HepG2 (cell line): ENCODE results near the gene LSM14B. TPM values are rescaled to one million over a fixed set of nuclear protein-coding genes. Genes with fewer than 3 reads are reported as not detected.

Source experiments
- AKAP8 ChIP-seq: sonication (generic); formaldehyde crosslinking; IDR thresholded peaks from 2 replicates; pipeline ENCODE4 v1.5.1; 2020; ENCODE audit warnings: mild to moderate bottlenecking, missing genetic modification reagents
- HCFC1 ChIP-seq: fragments of 150-350 bp; IDR thresholded peaks from 2 replicates; pipeline ENCODE4 v1.6.1; 2014; ENCODE audit warnings: low read depth, low read length
- HMG20A ChIP-seq: IDR thresholded peaks from 2 replicates; pipeline ENCODE4 v1.6.1; 2016; ENCODE audit warnings: borderline replicate concordance
- HOXA3 ChIP-seq: sonication (generic); formaldehyde crosslinking; IDR thresholded peaks from 2 replicates; pipeline ENCODE4 v1.5.0; 2020; ENCODE audit warnings: missing genetic modification reagents
- KDM5B ChIP-seq: sonication (generic); formaldehyde crosslinking; IDR thresholded peaks from 2 replicates; pipeline ENCODE4 v1.4.0; 2020; ENCODE audit warnings: missing genetic modification reagents, mild to moderate bottlenecking, borderline replicate concordance
- MBNL3 ChIP-seq: fragments of 250-450 bp; sonication (Bioruptor Pico); conservative IDR thresholded peaks from 2 replicates; pipeline ENCODE4 v1.8.0; 2022; ENCODE audit warnings: mild to moderate bottlenecking, inconsistent platforms
- PCBP2 ChIP-seq: fragments of 200-400 bp; formaldehyde crosslinking; optimal IDR thresholded peaks from 2 replicates; pipeline ENCODE3; 2018; ENCODE audit warnings: low read length, low read depth; ENCODE audit not compliant: poor library complexity, severe bottlenecking
- RXRB ChIP-seq: IDR thresholded peaks from 2 replicates; pipeline ENCODE4 v1.6.1; 2016; ENCODE audit warnings: borderline replicate concordance, missing genetic modification reagents, missing compliant biosample characterization
- SPEN ChIP-seq: sonication (generic); formaldehyde crosslinking; IDR thresholded peaks from 2 replicates; pipeline ENCODE4 v1.5.1; 2020; ENCODE audit warnings: low read depth, mild to moderate bottlenecking, missing genetic modification reagents
- ZBTB46 ChIP-seq: sonication (generic); formaldehyde crosslinking; IDR thresholded peaks from 2 replicates; pipeline ENCODE4 v1.4.0; 2020; ENCODE audit warnings: mild to moderate bottlenecking, missing genetic modification reagents, borderline replicate concordance
- ZFP91 ChIP-seq: sonication (generic); formaldehyde crosslinking; IDR thresholded peaks from 2 replicates; pipeline ENCODE4 v1.9.0; 2022; ENCODE audit warnings: missing genetic modification reagents, mild to moderate bottlenecking, borderline replicate concordance
- ZNF143 ChIP-seq: sonication (generic); formaldehyde crosslinking; IDR thresholded peaks from 2 replicates; pipeline ENCODE4 v1.4.0; 2020; ENCODE audit warnings: missing genetic modification reagents
- ZNF274 ChIP-seq: sonication (generic); formaldehyde crosslinking; IDR thresholded peaks from 2 replicates; pipeline ENCODE4 v1.5.1; 2020; ENCODE audit warnings: mild to moderate bottlenecking, missing genetic modification reagents
- ZNF615 ChIP-seq: sonication (generic); formaldehyde crosslinking; IDR thresholded peaks from 2 replicates; pipeline ENCODE4 v1.5.0; 2020; ENCODE audit warnings: mild to moderate bottlenecking, missing genetic modification reagents, borderline replicate concordance
- ZNF878 ChIP-seq: sonication (generic); formaldehyde crosslinking; IDR thresholded peaks from 2 replicates; pipeline ENCODE4 v1.8.1; 2023; ENCODE audit warnings: mild to moderate bottlenecking, missing genetic modification reagents, moderate library complexity
- ZZZ3 ChIP-seq: sonication (generic); formaldehyde crosslinking; IDR thresholded peaks from 2 replicates; pipeline ENCODE4 v1.4.0; 2020; ENCODE audit warnings: missing genetic modification reagents, mild to moderate bottlenecking, borderline replicate concordance
- polyA plus RNA-seq, 8 experiments: library from polyadenylated mRNA; depleted of rRNA in 3 of 8; stranded (reverse) in 7 of 8; unstranded in 1 of 8; fragments of >200 nt; fragmentation: Illumina TruSeq in 4 of 8; extraction: Trizol in 4 of 8; gene quantifications; 2 replicates each; pipeline versions ENCODE4 v1.2.1 to v1.2.3, GENCODE V29; 2011 to 2016; ENCODE audit warnings: low read depth in 4 of 8, missing spikeins in 1 of 8, mixed read lengths in 1 of 8; ENCODE audit not compliant: insufficient read depth in 1 of 8
- total RNA-seq, 5 experiments: library from RNA; depleted of rRNA; stranded (reverse); fragments of >200 nt; fragmentation: Illumina TruSeq; extraction: Trizol; gene quantifications; 2 replicates each; pipeline ENCODE4 v1.2.3, GENCODE V29; 2016; ENCODE audit warnings: low read depth in 1 of 5
- TF ChIP-seq, protein P1 (sequence below): sonication (generic); formaldehyde crosslinking; IDR thresholded peaks from 2 replicates; pipeline ENCODE4 v1.8.0; 2022; ENCODE audit warnings: mild to moderate bottlenecking, missing genetic modification reagents, borderline replicate concordance
- TF ChIP-seq, protein P2 (sequence below): IDR thresholded peaks from 2 replicates; pipeline ENCODE4 v1.6.1; 2018; ENCODE audit warnings: missing genetic modification reagents
- TF ChIP-seq, protein P3 (sequence below): sonication (generic); formaldehyde crosslinking; IDR thresholded peaks from 2 replicates; pipeline ENCODE4 v1.5.1; 2020; ENCODE audit warnings: missing genetic modification reagents, mild to moderate bottlenecking, borderline replicate concordance

The LSM14B gene
- total and polyA plus RNA-seq, 2 of the 13 experiments (the other 11 are each of a cell fraction or from before 2014, with no cell fraction given) = 43.3 to 79.2 TPM

DNA sequence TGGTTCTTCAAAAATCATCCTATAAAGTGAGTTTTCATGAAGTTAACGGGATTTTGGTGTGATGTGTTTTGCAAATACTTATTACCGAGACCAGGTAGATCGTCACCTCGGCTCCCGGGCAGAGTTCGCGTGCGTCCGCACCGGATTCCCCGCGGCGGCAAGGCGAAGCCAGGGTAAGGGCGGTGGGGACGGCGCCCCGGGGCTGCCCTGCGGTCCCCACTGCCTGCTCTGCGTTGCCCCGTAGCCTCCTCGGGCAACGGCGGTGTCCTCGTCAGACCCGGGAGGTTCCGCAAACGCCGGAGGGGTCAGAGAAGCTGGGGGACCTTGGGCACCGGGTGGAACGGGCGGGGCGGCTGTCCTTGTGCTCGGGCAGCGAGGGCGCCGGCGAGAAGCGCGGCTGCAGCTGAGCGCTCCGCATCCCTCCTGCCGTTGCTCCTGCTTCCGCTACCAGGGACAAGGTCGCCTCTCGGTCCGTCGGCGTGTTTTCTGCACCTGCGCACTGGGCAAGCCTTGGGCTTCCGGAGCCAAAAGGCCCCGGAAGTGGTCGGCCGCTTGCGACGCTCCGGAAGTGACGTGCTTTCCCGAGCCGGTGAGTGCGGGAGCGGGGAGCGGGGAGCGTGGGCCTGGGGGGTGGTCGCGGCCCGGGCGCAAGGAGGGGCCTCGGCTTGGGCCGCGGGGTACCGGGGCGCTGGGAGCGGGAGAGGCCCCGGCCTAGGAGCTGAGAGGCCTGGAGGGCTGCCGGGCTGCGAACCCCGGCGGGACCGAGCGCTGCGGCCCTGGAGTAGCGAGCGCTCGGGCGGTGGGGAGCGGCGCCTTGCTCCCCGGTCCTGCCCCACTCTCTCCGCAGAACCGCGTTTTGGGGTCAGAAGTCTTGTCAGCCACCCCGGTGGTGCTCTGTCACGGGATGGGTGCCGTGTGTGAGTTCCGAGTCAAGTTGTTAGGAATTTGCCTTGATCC lies 60.5 kb downstream of the LSM14B start, which contains the start of gene MTG2 (continued):
- TF ChIP-seq, protein P1, sequence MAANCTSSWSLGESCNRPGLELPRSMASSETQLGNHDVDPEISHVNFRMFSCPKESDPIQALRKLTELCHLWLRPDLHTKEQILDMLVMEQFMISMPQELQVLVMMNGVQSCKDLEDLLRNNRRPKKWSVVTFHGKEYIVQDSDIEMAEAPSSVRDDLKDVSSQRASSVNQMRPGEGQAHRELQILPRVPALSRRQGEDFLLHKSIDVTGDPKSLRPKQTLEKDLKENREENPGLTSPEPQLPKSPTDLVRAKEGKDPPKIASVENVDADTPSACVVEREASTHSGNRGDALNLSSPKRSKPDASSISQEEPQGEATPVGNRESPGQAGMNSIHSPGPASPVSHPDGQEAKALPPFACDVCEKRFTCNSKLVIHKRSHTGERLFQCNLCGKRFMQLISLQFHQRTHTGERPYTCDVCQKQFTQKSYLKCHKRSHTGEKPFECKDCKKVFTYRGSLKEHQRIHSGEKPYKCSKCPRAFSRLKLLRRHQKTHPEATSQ (CRISPR knock-in tag) = peak; percentile 32; the same call in 1 of the 2 replicates
- peak; percentile 100 for TF ChIP-seq KDM5B
- peak; percentile 98 for TF ChIP-seq HOXA3
- TF ChIP-seq, protein P2, sequence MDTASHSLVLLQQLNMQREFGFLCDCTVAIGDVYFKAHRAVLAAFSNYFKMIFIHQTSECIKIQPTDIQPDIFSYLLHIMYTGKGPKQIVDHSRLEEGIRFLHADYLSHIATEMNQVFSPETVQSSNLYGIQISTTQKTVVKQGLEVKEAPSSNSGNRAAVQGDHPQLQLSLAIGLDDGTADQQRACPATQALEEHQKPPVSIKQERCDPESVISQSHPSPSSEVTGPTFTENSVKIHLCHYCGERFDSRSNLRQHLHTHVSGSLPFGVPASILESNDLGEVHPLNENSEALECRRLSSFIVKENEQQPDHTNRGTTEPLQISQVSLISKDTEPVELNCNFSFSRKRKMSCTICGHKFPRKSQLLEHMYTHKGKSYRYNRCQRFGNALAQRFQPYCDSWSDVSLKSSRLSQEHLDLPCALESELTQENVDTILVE (CRISPR knock-in tag) = peak; percentile 99
- TF ChIP-seq ZNF615 (CRISPR knock-in tag) = peak; percentile 99
- TF ChIP-seq PCBP2 = no peak
- TF ChIP-seq ZNF143 (CRISPR knock-in tag) = peak; percentile 71
- TF ChIP-seq ZBTB46 (CRISPR knock-in tag) = peak; percentile 78; the same call in 1 of the 2 replicates
- TF ChIP-seq RXRB (CRISPR knock-in tag) = peak; percentile 82; the same call in 1 of the 2 replicates
- no peak; the same call in none of the 2 replicates for TF ChIP-seq ZZZ3 (CRISPR knock-in tag)
- peak; percentile 49 for TF ChIP-seq HMG20A (CRISPR knock-in tag)
- TF ChIP-seq, protein P3, sequence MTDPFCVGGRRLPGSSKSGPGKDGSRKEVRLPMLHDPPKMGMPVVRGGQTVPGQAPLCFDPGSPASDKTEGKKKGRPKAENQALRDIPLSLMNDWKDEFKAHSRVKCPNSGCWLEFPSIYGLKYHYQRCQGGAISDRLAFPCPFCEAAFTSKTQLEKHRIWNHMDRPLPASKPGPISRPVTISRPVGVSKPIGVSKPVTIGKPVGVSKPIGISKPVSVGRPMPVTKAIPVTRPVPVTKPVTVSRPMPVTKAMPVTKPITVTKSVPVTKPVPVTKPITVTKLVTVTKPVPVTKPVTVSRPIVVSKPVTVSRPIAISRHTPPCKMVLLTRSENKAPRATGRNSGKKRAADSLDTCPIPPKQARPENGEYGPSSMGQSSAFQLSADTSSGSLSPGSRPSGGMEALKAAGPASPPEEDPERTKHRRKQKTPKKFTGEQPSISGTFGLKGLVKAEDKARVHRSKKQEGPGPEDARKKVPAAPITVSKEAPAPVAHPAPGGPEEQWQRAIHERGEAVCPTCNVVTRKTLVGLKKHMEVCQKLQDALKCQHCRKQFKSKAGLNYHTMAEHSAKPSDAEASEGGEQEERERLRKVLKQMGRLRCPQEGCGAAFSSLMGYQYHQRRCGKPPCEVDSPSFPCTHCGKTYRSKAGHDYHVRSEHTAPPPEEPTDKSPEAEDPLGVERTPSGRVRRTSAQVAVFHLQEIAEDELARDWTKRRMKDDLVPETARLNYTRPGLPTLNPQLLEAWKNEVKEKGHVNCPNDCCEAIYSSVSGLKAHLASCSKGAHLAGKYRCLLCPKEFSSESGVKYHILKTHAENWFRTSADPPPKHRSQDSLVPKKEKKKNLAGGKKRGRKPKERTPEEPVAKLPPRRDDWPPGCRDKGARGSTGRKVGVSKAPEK = peak; percentile 94
- TF ChIP-seq MBNL3 (CRISPR knock-in tag) = no peak
- peak; percentile 98 for TF ChIP-seq SPEN
- TF ChIP-seq AKAP8 (CRISPR knock-in tag) = peak; percentile 99
- TF ChIP-seq ZNF878 (CRISPR knock-in tag) = peak; percentile 64; the same call in 1 of the 2 replicates
- TF ChIP-seq HCFC1 = peak; percentile 78
- TF ChIP-seq ZFP91 (CRISPR knock-in tag) = peak; percentile 98
- TF ChIP-seq ZNF274 (CRISPR knock-in tag) = peak; percentile 97
